Measurements from ENCODE around the gene ME2.

ME2 gene

DNA sequence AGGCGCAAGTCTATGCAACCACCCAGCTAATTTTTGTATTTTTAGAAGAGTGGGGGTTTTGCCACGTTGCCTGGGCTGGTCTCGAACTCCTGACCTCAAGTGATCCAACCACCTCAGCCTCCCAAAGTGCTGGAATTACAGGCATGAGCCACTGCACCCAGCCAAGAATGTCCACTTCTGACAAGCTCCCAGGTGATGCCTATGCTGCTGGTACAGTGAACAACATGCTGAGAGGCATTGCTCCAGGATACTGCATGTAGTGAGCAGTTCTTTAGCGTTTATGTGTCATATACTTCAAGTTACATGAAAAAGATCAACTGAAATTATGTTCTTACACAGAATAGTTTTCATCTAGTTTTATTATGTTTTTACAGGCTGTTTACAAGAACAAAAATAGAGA is 71.7 kb downstream of the ME2 start:
- TF ChIP-seq, protein P1, sequence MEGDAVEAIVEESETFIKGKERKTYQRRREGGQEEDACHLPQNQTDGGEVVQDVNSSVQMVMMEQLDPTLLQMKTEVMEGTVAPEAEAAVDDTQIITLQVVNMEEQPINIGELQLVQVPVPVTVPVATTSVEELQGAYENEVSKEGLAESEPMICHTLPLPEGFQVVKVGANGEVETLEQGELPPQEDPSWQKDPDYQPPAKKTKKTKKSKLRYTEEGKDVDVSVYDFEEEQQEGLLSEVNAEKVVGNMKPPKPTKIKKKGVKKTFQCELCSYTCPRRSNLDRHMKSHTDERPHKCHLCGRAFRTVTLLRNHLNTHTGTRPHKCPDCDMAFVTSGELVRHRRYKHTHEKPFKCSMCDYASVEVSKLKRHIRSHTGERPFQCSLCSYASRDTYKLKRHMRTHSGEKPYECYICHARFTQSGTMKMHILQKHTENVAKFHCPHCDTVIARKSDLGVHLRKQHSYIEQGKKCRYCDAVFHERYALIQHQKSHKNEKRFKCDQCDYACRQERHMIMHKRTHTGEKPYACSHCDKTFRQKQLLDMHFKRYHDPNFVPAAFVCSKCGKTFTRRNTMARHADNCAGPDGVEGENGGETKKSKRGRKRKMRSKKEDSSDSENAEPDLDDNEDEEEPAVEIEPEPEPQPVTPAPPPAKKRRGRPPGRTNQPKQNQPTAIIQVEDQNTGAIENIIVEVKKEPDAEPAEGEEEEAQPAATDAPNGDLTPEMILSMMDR (IDR thresholded peaks at IDR 0.05; ENCODE audit: low read depth, low read length) = no peak
- H3K4me3 ChIP-seq (replicated peaks in 1 of 2; ENCODE audit: low read depth in 2 of 2, low read length in 2 of 2) = no peak overlapping the region
- no peak for DNase-seq (ENCODE audit: low read depth in 2 of 2)

DNA sequence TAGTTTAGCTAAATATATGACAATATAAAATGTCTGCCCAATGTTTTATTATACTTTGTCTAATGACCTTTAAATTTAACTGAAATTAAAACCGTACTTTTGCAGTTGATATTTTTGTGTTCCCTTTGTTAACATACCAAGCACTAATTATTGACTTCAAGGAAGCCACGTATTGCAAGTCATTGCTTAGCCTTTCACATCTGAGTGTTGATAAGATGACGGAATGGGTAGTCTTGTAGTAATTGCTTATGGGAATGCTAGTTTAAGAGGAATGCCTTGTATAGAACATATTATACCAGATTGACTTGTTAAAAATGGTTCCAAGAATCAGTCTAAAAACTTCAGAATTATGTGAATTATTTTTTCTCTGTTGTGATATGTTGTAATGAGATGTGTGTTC is 74.9 kb downstream of the ME2 start:
- TF ChIP-seq, protein P1 (IDR thresholded peaks at IDR 0.05; ENCODE audit: low read depth, low read length) = no peak
- no peak for DNase-seq (ENCODE audit: low read depth in 2 of 2)
- H3K4me3 ChIP-seq (replicated peaks in 1 of 2; ENCODE audit: low read depth in 2 of 2, low read length in 2 of 2) = no peak overlapping the region

DNA sequence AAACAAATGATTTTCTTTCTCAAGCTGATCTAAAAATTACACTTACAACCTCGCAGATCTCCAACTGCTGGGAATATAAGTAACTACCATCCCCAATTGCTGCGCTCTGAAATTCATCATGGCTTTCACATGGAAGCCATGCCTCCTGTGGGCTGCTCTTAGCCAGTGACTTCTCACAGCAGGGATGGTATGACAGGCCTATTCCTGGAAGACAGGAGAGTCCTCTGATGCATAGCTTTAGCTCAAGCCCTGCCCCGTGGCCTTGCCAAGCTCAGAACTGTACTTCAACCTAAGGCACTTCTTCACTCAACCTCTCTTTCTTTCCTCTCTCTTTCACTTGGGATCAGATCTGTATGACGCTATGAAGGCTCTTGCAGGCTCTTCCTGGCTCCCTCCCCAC is 76.3 kb downstream of the ME2 start:
- no peak for DNase-seq (ENCODE audit: low read depth in 2 of 2)
- no peak overlapping the region for H3K4me3 ChIP-seq (replicated peaks in 1 of 2; ENCODE audit: low read depth in 2 of 2, low read length in 2 of 2)
- TF ChIP-seq, protein P1 (IDR thresholded peaks at IDR 0.05; ENCODE audit: low read depth, low read length) = no peak

DNA sequence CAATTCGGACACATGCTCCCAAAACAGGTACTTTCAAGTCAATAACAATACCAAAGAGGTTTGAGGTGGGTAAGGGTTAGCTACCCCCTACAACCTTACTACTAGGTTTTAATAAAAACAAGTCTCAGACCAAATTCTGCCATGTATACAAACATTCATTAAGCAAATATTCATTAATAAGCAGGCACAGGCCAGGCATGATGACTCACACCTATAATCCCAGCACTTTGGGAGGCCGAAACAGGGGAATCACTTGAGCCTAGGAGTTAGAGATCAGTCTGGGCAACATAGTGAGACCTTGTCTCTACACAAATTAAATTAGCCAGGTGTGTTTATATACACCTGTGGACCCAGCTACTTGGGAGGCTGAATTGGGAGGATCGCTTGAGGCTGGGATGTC is 77.2 kb downstream of the ME2 start:
- H3K4me3 ChIP-seq (replicated peaks in 1 of 2; ENCODE audit: low read depth in 2 of 2, low read length in 2 of 2) = no peak overlapping the region
- TF ChIP-seq, protein P1 (IDR thresholded peaks at IDR 0.05; ENCODE audit: low read depth, low read length) = no peak
- no peak for DNase-seq (ENCODE audit: low read depth in 2 of 2)

DNA sequence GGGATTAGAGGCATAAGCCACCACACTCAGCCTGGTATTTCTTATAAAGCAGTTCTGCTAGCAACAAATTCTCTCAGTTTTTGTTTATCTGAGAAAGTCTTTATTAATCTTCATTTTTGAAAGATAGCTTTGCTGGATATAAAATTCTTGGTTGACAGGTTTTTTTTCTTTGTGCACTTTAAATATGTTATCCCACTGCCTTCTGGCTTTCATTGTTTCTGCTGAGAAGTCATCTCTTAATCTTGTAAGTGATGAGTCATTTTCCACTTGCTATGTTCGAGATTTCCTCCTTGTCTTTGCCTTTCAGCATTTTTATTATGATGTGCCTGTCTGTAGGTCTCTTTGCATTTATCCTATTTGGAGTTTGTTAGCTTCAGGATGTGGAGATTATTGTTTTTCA is 83.1 kb downstream of the ME2 start:
- TF ChIP-seq, protein P1 (IDR thresholded peaks at IDR 0.05; ENCODE audit: low read depth, low read length) = no peak
- no peak overlapping the region for H3K4me3 ChIP-seq (replicated peaks in 1 of 2; ENCODE audit: low read depth in 2 of 2, low read length in 2 of 2)
- no peak for DNase-seq (ENCODE audit: low read depth in 2 of 2)

DNA sequence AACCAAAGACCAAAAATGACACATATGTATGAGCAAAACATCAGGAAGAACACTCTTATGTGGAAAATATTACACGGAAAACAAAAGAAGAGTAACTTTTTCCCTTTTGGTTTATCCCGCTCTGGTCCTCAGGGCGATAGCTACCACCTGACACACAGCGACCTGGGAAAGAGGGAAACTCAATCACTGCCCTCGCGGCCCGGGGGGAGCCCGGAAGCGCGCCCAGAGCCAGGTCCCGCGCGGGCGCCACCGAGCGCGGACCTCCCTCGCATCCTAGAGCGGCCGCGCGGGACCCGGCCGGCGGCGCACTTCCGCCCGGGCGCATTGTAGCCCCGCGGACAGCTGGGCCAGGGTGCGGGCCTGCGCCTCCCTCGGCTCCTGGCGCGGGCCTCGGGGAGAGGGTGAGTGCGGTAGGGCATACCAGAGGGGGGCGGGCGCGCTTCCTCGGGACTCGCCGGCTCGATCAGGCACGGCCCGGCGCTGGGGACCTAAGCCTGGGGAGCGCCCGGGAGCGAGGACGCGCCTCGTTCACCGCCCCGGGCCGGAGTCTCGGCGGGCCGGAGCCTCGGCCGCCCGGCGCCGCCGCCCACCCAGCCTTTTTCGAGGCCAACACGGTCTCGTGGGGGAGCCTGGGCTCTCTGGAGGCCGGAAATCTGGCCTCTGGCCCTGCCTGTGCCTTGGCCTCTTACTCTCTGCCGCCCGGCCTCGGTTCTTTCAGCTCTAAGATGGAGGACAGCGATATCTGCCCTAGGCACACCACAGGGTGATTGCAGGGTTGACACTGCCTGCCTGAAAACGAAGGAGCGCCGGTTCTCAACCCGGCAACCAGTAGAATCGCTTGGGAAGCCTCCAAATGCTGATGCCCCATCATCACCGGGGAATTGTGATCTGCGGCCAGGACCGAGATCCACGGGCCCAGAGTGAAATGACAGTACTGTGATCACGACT is 89.1 kb downstream of the ME2 start, which contains the start of gene ELAC1:
ELAC1 (plus strand) TSS at position 327 of the 948 bp plus-strand sequence. CDS start 6,365 bp downstream, outside the sequence.
- TF ChIP-seq, protein P1 (IDR thresholded peaks at IDR 0.05; ENCODE audit: low read depth, low read length) = no peak
- DNase-seq (ENCODE audit: low read depth in 2 of 2) = peak; percentile 75 to 87
- peak within 1 kb of the TSS; percentile 64 to 80 for H3K4me3 ChIP-seq (replicated peaks in 1 of 2; ENCODE audit: low read depth in 2 of 2, low read length in 2 of 2)
